CD14-positive monocyte (primary cell): ENCODE results near the gene PHACTR3. TPM values are rescaled to one million over a fixed set of nuclear protein-coding genes. Genes with fewer than 3 reads are reported as not detected.

ENCODE experiments used
- DNase-seq, 3 donors: peaks; one replicate each; pipeline ENCODE4 v3.0.0-alpha.2; 2011 to 2022
- H2AFZ ChIP-seq: 2 replicates; pipeline ENCODE4 v1.6.0; 2012; ENCODE audit warnings: mild to moderate bottlenecking, low read depth, low read length, inconsistent platforms; ENCODE audit not compliant: insufficient read depth, poor library complexity, severe bottlenecking
- H3K27ac ChIP-seq, 2 donors: 1 replicate in 1 of 2; 2 replicates in 1 of 2; pipeline ENCODE4 v1.5.1; 2012 to 2013; ENCODE audit warnings: low read length in 2 of 2, control low read depth in 1 of 2, inconsistent platforms in 1 of 2, low read depth in 1 of 2, mild to moderate bottlenecking in 1 of 2
- H3K27me3 ChIP-seq, 2 donors: one replicate each; pipeline versions ENCODE4 v1.6.0 to v1.6.1; 2011 to 2013; ENCODE audit warnings: low read length in 2 of 2; ENCODE audit not compliant: control insufficient read depth in 2 of 2, insufficient read depth in 2 of 2
- H3K36me3 ChIP-seq, 2 donors: replicated peaks in 1 of 2; 1 replicate in 1 of 2; 2 replicates in 1 of 2; pipeline versions ENCODE4 v1.5.1 to v1.6.1; 2012 to 2013; ENCODE audit warnings: low read length in 2 of 2, control low read depth in 1 of 2, inconsistent platforms in 1 of 2, mild to moderate bottlenecking in 1 of 2; ENCODE audit not compliant: insufficient read depth in 2 of 2, control insufficient read depth in 1 of 2
- H3K4me1 ChIP-seq, 2 donors: 1 replicate in 1 of 2; 2 replicates in 1 of 2; pipeline versions ENCODE4 v1.5.1 to v1.6.1; 2012 to 2013; ENCODE audit warnings: low read length in 2 of 2, control low read depth in 1 of 2, inconsistent platforms in 1 of 2, mild to moderate bottlenecking in 1 of 2, moderate library complexity in 1 of 2; ENCODE audit not compliant: insufficient read depth in 2 of 2, control insufficient read depth in 1 of 2
- H3K4me2 ChIP-seq: replicated peaks from 2 replicates; pipeline ENCODE3; 2012; ENCODE audit warnings: low read length, moderate library complexity, mild to moderate bottlenecking; ENCODE audit not compliant: poor library complexity, severe bottlenecking; ENCODE audit errors: extremely low read depth
- H3K4me3 ChIP-seq, 3 experiments: fragments of 200-600 bp in 1 of 3; sonication (generic) in 1 of 3; replicated peaks in 1 of 3; 1 replicate in 2 of 3; 2 replicates in 1 of 3; pipeline ENCODE4 v1.5.1; 2011 to 2013; ENCODE audit warnings: low read length in 3 of 3, mild to moderate bottlenecking in 3 of 3, control low read depth in 2 of 3, low read depth in 2 of 3, inconsistent platforms in 1 of 3, moderate library complexity in 1 of 3
- H3K79me2 ChIP-seq: 2 replicates; pipeline ENCODE4 v1.6.0; 2012; ENCODE audit warnings: mild to moderate bottlenecking, control low read depth, inconsistent platforms, low read length, moderate library complexity; ENCODE audit not compliant: insufficient read depth
- H3K9ac ChIP-seq: 2 replicates; pipeline ENCODE4 v1.6.0; 2017; ENCODE audit warnings: low read length, mild to moderate bottlenecking; ENCODE audit not compliant: insufficient read depth, poor library complexity, severe bottlenecking
- H3K9me3 ChIP-seq, 2 donors: replicated peaks in 1 of 2; 1 replicate in 1 of 2; 2 replicates in 1 of 2; pipeline versions ENCODE4 v1.5.1 to v1.6.1; 2012 to 2013; ENCODE audit warnings: low read length in 2 of 2, control low read depth in 1 of 2; ENCODE audit not compliant: control insufficient read depth in 1 of 2, insufficient read depth in 1 of 2
- H4K20me1 ChIP-seq: 2 replicates; pipeline ENCODE4 v1.6.0; 2012; ENCODE audit warnings: mild to moderate bottlenecking, low read length, control low read depth, moderate library complexity; ENCODE audit not compliant: insufficient read depth
- H3K27ac Mint-ChIP-seq, 7 donors: one replicate each; pipeline ENCODE4 v1.8.0; 2020; ENCODE audit warnings: mild to moderate bottlenecking in 7 of 7, mixed read lengths in 7 of 7, moderate library complexity in 6 of 7, inconsistent platforms in 2 of 7
- H3K27me3 Mint-ChIP-seq, 3 donors: one replicate each; pipeline ENCODE4 v1.8.0; 2021 to 2022; ENCODE audit warnings: low read depth in 3 of 3, mild to moderate bottlenecking in 3 of 3, mixed read lengths in 3 of 3, moderate library complexity in 3 of 3, inconsistent platforms in 1 of 3
- H3K36me3 Mint-ChIP-seq, 2 donors: one replicate each; pipeline ENCODE4 v1.8.0; 2020; ENCODE audit warnings: mixed read lengths in 2 of 2, inconsistent platforms in 1 of 2, mild to moderate bottlenecking in 1 of 2
- H3K4me1 Mint-ChIP-seq: one replicate; pipeline ENCODE4 v1.8.0; 2020; ENCODE audit warnings: mild to moderate bottlenecking, mixed read lengths
- H3K4me3 Mint-ChIP-seq, 2 donors: one replicate each; pipeline ENCODE4 v1.8.0; 2020; ENCODE audit warnings: mild to moderate bottlenecking in 2 of 2, mixed read lengths in 2 of 2, moderate library complexity in 1 of 2
- H3K9me3 Mint-ChIP-seq, 7 donors: one replicate each; pipeline ENCODE4 v1.8.0; 2020 to 2022; ENCODE audit warnings: mixed read lengths in 7 of 7, mild to moderate bottlenecking in 6 of 7, moderate library complexity in 6 of 7, inconsistent platforms in 2 of 7
- CTCF ChIP-seq: fragments of 200-600 bp; IDR thresholded peaks from one replicate; pipeline ENCODE4 v1.8.0; 2022; ENCODE audit warnings: antibody characterized with exemption, mild to moderate bottlenecking
- WGBS: methylation state at CpG from one replicate; pipeline ENCODE4 v1.1.5; 2013; ENCODE audit warnings: missing lambda C conversion rate; ENCODE audit not compliant: insufficient coverage; 5-methylcytosine and 5-hydroxymethylcytosine counted together
- intact Hi-C, 2 donors: fragments of 100-400 bp; cut with micrococcal nuclease; formaldehyde crosslinking; loops; one replicate each; pipeline versions ENCODE4 v1.15.0 to v1.15.1; 2023
- polyA plus RNA-seq, 3 donors: library from polyadenylated mRNA; depleted of rRNA in 1 of 3; unstranded in 2 of 3; stranded (reverse) in 1 of 3; fragments of 300-500 nt in 2 of 3; fragments of >200 nt in 1 of 3; fragmentation: Illumina TruSeq in 2 of 3; gene quantifications; 1 replicate in 2 of 3; 2 replicates in 1 of 3; pipeline ENCODE4 v1.2.3, GENCODE V29; 2012 to 2021

PHACTR3 gene
- polyA plus RNA-seq, 3 donors = 0.11 to 0.17 TPM; not detected in 1

- Histone ChIP-seq H3K79me2 (no peaks in the 10 kb centered on the region), H4K20me1 (no peaks in the 10 kb centered on the region), H2AFZ (no peak overlapping the region), H3K36me3 (no peaks in the 10 kb centered on the region), H3K4me1 (no peaks in the 10 kb centered on the region), H3K9ac (no peak overlapping the region), H3K27me3 (no peaks in the 10 kb centered on the region), H3K27ac (no peak overlapping the region), H3K4me2 (no peak overlapping the region), H3K4me3 (no peak overlapping the region), H3K9me3 (no peaks in the 10 kb centered on the region)
- peak overlapping the region in 1 of 7 donors; percentile 17 for H3K27ac Mint-ChIP-seq
- DNase-seq = no peak
- 84% methylated on average over 9 of the region's 14 CpGs for WGBS
- H3K4me1 Mint-ChIP-seq = no peaks in the 10 kb centered on the region
- peaks cover 0 to 1% (median 0%) of the 10 kb centered on the region in 7 donors for H3K9me3 Mint-ChIP-seq
- no peak overlapping the region for H3K4me3 Mint-ChIP-seq
- H3K36me3 Mint-ChIP-seq = no peaks in the 10 kb centered on the region
- peaks cover 6 to 12% (median 7%) of the 10 kb centered on the region in 3 donors for H3K27me3 Mint-ChIP-seq
- intact Hi-C loops = no loop called here
- TF ChIP-seq CTCF = no peak
Measured at GRCh38 chr20:59817846-59818615, 213.7 kb downstream of the PHACTR3 start.

- Histone ChIP-seq H3K27ac (no peak overlapping the region), H3K4me2 (no peak overlapping the region), H3K36me3 (no peaks in the 10 kb centered on the region), H3K9me3 (no peaks in the 10 kb centered on the region), H3K4me1 (no peaks in the 10 kb centered on the region), H3K27me3 (no peaks in the 10 kb centered on the region), H3K4me3 (no peak overlapping the region), H3K79me2 (no peaks in the 10 kb centered on the region), H2AFZ (no peak overlapping the region), H4K20me1 (no peaks in the 10 kb centered on the region), H3K9ac (no peak overlapping the region)
- no peak overlapping the region for H3K4me3 Mint-ChIP-seq
- 87% methylated on average over 9 of the region's 10 CpGs for WGBS
- H3K4me1 Mint-ChIP-seq = no peaks in the 10 kb centered on the region
- no peak for DNase-seq
- H3K9me3 Mint-ChIP-seq = peaks cover 0 to under 1% (median 0%) of the 10 kb centered on the region in 7 donors
- H3K27me3 Mint-ChIP-seq = peaks cover 6 to 12% (median 7%) of the 10 kb centered on the region in 3 donors
- no peaks in the 10 kb centered on the region for H3K36me3 Mint-ChIP-seq
- no peak overlapping the region for H3K27ac Mint-ChIP-seq
- intact Hi-C loops = no loop called here
- TF ChIP-seq CTCF = no peak
Measured at GRCh38 chr20:59818911-59819310, 214.6 kb downstream of the PHACTR3 start.
